ENCODE measurements around the gene NOL4L.
"Not testable (repeated sequence)": the region's sequence is repeated elsewhere in the genome, so short reads cannot be mapped to it uniquely, and the experiment has no call there.

Gene NOL4L

DNA sequence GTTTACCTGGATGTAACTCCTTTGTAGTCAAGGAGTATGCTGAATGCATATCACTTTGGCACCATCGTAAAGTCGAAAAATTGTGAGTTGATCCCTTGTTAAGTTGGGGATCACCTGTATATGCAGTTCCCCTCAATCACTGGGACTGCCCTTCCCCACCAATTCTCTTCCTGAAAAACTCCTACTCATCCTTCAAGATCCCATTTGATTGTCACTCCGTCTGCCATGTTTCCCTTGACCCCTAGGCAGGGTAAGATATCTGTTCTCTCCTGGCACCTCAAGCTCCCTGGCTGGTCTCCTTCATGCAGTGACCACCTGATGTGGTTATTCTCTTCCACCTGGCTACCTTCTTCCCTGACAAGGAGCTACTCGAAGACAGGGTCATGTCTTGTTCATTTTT is 10.0 kb upstream of the NOL4L start:
- DNase-seq: no peak

DNA sequence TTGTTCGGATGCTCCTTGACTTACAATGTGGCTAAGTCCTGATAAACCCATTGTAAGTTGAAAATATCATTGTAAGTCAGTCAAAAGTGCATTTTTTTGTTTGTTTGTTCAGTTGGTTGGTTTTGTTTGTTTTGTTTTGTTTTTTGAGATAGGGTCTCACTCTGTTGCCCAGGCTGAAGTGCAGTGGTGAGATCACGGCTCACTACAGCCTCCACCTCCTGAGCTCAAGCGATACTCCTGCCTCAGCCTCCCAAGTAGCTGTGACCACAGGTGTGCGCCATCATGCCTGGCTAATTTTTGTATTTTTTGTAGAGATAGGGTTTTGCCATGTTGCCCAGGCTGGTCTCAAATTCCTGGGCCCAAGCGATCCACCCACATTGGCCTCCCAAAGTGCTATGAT is 9.5 kb upstream of the NOL4L start:
- DNase-seq: not testable (repeated sequence)

DNA sequence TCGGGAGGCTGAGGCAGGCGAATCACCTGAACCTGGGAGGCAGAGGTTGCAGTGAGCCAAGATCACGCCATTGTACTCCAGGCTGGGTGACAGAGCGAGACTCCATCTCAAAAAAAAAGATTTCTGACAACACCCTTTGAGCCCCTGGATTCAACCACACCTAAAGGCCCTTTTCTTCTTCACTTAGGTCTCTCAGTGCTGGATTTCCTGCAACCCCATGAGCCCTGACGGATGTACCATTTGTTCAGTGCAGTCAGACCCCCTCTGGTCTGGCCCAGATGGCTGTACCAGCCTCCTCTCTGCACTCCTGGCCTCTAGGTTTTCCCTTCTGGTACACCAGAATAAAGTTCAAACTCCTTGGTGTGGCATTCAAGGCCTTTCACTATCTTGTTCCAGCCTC is 9.1 kb upstream of the NOL4L start:
- DNase-seq: no peak

DNA sequence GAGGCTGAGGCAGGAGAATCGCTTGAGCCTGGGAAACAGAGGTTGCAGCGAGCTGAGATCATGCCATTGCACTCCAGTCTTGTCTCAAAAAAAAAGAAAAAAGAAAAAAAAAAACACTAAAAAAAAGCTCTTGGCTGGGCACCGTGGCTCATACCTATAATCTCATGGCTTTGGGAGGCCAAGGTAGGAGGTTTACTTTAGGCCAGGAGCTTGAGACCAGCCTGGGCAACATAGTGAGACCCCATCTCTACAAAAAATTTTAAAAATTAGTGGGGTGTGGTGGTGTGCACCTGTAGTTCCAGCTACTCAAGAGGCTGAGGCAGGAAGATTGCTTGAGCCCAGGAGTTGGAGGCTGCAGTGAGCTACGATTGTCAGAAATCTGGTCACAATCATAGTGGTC is 7.5 kb upstream of the NOL4L start:
- not testable (repeated sequence) for DNase-seq

DNA sequence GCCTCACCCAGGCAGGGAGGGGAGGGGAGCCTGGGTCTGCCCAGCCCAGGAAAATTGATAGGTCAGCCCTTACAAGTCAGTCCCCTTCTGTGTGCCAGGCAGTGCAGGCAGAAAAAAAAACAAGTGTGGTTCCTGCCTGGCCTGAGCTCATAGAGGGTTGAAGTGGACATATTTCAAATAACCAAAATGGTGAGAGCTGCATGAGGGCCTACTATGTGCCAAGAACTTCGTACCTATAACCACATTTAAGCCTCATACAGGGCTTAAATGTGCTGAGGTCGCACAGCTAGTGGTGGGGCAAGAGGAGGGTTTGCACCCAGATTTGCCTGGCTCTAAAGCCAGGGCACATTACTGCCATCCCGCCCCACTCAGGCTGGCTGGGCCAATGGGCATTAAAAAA is 6.9 kb upstream of the NOL4L start:
- no peak for DNase-seq

DNA sequence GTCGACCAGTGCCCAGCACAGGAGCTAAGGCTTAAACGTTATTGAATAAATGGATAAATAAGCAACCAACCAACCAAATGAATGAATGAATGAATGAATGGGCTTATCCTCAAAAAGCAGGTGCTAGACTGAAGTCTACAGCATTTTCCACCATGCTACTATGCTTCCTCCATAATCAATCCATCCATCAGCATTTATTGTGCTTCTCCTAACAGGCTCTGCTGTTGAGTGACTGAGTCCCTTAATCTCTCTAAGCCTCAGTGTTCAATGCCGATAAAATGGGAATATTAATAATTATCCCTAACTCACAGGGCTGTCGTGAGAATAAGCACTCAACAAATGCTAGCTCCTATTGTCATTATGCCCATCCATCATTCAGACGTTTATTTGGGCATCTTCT is 4.6 kb upstream of the NOL4L start:
- no peak for DNase-seq

DNA sequence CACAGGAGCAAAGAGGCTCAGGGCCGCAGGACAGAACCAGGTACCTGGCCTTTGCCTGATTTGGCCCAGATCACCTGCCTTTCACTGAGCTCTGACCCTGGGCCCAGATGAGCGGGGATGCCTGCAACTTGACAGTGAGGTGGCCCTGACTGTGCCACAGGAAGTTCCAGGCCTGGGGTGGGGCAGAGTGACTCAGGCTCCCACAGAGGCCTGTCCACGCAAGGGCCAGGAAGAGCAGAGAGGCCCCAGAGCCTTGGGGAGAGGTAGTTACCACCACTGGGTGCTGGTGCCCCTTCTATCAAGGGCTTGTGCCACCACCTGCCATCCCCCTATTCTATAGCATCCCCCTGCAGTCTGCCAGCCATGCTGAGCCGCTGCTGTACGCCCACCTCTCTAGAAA is 4.1 kb upstream of the NOL4L start:
- DNase-seq: no peak

DNA sequence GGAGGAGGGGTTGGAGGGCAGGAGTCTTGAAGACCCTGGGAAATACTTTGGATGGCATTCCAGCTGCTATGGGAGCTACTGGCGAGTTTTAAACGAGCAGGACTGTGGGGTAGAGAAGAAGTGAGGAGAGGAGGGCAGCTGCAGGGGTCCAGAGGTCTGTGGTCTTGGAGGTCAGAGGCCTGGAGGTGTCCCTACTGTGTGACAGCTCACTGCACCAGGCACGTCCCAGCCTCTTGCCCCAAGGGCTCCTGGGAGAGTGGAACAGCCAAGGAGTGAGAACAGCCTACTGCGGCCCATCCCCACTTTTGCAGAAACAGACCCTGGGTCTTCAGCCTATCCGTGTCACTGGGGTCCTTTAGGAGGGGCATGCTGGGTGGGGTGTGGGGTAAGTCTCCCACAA is 2.9 kb upstream of the NOL4L start:
- no peak for DNase-seq

DNA sequence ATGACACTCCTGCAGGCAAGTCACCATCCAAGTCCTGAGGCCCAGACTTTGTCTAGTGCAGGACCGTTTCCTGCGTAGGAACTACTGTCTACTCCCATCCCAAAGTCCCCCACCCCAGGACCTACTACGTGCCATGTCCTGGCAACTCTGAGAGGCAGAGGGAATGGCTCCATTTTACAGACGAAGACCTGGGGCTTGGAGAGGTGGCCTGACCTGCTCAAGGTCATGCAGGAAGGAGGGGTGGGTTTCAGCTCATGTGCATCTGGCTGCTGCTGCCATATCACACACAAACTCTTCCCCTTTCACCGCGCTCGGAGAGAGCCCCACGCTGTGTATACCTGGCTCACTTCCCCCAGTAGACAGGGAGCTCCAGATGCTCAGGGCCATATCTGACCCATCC is 1.2 kb upstream of the NOL4L start:
- no peak for DNase-seq

DNA sequence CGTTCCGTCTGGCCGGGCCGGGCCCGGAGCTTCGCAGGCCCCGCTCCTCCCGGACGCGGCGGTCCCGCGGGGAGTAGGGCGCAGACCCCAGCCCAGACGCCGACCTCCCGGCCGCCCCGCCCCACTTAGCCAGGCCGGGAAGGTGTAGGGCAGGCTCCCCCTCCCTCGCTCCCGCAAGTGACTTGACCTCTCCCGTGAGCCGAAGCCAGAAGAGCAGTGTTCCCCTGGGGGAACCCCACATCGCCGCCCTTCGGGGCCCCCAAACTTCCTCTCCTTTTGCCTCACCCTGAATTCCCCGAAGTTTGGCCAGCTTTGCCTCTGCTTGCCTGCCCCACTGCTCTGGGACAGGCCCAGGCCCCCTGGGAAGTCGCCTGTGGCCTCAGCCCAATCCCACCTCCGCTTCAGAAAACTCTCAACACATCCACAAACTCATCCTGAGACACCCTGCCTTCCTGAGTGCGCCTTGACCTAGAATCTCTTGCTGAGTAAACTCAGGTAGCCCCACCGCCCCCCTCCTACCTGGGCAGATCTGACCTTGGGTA is 524 bp upstream of the NOL4L start:
- DNase-seq: no peak

DNA sequence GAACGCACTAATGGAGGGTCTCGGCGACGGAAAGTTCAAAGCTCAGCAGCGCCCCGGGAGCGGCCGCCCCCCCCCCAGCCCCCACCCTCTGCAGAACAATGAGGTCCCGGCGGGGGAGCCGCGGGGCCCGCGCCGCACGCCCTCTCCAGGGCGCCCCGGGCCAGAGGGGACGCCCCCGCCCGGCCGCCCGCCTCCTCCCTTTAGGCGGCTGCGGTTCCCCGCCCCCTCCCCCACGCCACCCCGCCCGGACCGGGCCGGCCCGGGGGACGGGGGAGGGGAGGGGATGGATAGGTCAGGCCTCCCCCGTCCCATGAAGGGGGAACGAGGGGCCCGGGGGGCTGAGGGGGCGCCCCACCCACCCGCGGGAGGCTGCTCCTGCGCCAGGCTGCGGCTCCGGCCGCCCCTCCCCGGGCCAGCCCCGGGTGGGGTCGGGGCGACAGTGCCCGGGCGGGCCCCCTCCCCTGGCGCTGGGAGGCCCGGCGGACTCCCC is 1.5 kb downstream of the NOL4L start:
- no peak for DNase-seq

DNA sequence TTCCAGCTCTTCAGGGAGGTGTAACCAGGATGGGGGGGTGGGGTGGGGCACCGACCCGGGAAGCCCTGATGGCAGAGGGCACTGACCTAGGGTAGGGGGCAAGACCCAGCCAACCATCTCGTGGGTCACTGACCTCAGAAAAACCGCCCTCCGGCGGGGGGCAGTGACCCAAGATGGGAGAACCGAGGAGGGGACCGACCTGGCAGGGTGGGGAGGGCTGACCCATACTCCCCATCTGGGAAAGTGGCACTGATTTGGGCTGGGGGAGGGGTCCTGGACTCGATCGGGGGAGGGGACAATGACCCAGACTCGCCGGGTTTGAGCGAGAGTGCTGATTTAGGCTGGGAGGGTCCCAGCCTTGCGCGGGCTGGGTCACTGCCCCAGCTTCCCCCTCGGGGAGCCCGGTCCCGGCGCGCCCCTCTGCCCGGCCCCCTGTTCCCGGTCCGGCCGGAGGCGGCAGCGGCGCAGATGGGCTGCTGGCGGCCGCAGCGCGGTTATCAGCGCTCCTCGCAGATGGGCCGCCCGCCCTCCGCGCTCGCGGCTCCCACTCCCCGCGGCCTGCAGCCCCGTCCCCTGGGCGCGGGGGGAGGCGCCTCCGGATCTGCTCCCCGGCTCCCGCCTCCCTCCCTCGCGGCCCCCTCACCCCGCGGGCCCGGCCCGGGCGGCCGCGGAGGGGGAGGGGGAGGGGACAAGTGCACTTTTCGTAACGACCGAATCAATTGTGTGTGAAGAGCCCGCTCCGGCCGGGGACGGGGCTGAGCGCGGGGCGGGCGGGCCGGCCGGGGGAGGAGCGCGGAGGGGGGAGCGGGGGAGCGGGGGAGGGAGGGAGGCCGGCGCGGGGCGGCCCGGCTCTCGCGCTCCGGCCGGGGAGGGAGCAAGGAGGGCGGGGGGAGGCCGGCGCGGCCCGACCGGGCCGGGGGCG is 2.2 kb downstream of the NOL4L start:
- peak; percentile 41 for DNase-seq

DNA sequence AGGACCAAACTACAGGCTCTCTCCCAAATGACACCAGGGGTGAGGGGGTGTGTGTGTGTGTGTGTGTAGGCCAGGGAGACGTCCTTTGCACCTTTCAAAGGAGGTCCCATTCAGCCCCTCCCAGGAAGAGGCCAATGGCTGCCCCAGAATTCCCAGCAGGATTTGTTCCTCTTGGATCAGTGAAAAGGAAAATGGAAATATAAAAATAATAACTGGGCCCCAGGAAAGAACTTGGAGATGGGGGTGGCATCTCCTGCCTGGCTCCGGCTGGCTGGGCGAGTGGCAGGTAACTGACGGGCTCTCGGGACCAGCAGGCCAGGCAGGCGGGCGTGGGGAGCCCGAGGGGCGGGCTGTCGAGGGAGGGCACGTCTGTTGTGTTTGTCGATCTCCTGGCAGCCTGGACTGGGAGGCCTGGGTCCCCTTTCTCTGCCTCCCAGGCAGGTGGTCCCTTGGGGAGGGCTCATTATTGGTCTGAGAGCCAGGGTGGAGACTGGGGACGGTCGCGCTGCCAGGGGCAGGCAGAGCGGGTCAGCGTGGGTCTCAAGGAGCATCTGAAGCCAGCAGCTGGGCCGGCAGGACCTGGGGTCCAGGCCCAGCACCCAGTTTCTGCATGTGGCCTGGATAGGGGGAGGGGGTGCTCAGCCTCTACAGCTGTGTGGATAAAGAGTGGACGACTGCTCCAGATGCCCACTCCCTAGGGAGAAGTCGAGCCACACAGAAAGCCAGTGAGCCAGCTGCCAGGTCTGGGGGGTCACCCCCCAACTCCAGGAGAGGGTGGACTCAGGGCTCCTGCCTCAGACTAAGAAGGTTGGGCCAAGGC is 3.1 kb downstream of the NOL4L start:
- DNase-seq: no peak

DNA sequence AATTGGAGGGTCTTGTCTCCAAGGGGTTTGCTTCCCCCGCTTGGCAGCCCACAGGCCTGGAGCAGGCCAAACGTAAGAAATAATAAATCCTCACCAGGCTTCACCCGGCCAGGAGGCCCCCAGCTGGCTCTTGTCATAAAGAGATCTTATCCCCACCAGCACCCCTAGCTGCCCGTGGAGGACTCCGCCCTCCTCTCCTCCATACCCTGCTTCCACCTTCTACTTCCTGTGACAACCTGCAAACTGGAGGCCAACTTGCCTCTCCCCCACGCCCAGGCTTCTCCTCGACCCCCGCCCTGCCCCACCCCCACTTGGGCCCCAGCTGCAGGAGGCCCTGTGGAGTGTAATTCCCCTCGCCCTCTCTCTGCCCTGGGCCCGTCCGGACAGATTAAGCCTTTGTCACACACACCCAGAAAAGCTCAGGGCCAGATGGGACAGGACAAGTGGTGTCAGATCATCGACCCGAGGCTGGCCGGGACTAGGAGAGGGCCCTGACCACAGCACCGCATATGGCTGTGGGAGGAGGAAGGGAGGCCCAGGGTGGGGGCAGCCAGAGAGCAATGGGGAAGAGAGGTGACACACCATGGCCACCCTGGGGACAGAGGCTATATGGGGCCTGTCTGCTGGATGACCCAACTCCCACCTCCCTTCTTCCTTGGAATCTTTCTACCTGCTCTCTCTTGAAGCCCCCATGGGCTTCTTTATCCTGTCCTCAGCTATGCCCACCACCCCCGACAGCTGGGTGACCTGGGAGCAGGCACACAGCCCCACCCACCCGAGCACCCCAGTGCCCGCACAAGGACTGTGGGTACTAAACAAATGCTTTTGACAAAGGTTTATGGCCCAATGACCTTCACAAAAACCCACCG is 3.9 kb downstream of the NOL4L start:
- DNase-seq: peak; percentile 34

DNA sequence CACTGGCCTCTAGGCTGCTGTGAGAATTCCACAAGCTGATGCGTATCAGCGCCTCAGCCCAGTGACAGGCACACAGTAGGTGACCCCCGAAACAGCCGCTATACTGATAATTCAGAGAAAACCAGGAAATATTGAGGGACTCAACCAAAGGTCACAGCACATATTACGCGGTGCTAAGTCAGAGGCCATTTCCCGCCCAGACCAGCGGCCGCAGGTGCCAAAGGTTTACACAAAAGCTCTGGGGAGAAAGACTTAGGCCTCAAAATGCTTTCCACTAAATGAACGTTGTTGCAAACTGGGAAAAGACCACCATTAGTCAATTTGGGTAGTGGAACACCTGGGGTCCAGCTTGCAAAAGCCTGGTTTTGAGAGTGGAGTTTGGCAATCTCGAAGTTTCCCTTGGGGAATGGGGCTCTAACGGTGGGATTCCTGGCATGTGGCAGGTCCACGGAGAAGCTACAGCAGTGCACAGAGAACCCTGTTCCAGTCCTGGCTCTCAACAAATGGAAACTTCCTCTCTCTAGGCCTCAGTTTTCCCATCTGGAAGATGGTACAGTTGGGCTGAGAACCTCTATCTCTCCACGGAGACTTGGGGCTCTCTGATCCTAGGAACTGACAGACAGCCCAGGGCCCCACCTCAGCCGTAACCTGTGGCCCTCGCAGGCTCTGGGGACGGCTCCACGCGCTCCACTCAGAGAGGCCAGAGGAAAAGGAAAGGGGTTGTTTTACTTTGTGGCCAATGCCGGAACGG is 4.7 kb downstream of the NOL4L start:
- DNase-seq: no peak

DNA sequence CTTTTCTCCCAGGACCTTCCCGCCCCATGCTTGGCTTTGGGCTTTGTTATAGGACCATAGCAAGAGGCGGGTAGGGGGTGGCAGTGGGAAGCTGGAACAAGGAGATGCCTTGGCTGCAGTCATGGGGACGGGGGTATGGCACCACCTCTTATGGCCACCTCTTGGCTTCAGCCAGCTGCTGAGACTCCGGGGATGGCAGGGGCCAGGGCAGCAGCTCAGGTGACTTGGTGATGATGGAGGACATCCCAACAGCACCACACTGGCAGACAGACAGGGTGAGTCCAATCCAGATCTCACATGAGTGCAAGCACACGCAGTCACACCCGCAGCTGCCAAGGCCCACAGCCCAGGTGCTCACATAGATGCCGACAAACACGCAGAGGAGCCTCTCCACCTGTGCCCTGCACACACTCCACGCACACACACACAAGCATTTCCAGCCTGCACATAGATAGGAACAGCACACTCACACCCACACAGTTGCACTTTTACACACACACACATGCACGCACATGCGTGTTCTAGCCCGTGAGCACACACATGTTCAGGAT is 6.2 kb downstream of the NOL4L start:
- DNase-seq: no peak

DNA sequence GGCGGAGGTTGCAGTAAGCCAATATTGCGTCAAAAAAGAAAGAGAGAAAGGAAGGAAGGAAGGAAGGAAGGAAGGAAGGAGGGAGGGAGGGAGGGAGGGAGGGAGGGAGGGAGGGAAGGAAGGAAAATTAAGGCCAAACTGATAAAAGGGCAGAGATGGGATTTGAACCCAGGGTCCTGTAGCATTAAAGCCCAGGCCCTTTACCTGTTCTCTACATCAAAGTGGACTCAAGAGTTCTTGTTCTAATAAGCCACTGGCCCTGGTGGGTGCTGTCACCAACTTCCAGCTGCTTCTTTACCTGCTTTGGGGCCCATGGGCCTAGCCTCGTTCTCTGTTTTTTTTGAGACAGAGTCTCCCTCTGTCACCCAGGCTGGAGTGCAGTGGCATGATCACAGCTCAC is 7.1 kb downstream of the NOL4L start:
- not testable (repeated sequence) for DNase-seq

DNA sequence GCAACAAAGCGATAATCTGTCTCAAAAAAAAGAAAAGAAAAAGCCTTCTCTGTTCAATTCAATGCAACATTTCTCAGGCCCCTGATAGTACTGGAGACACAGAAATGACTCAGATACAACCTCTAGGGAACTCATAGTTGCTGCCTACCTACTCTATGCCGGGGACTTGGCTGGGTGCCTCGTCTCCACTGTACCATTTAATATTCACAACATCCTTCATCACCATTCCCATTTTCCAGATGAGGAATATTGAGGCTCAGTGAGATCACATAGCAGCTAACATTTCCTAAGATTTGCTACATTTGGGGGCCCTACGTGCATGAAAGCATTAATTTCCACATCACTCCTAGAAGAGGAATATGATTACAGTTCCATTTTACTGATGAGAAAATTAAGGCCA is 7.5 kb downstream of the NOL4L start:
- no peak for DNase-seq

DNA sequence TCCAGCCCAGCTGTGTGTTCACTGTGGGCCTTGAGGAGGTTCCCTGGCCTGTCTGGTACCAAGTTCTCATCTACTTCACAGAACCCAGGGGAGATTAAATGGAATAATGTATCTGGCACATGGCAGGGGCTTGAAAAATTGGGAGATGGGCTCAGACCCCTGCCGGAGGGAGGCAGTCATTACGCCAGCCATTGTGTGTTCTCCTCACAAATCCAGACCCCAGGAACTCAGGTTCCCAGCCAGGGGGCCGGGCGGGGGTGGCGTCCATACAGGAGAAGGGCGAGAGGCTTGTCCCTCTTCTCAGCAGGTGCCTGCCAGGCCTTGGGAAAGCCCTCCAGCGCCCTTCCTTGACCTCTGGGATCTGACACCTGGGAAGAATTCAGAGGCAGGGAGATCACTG is 8.1 kb downstream of the NOL4L start:
- no peak for DNase-seq

DNA sequence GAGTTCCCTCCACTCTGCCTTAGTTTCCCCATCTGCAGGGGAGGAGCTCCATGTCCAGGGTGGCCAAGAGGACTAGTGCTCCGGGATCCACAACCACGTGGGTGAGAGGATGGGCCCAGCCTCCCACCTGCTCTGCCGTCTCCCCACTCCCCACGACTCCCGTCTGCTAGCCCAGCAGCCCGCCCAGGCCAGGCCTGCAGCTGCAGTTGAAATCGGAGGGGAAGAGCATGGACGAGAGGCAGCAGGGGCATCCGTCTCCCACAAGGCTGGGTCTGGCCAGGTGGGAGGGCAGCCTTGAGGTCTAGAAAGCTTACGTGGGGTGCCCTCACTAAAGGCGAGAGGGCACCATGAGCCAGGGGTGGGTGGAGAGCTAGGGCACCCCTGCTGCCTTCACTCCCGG is 8.6 kb downstream of the NOL4L start:
- no peak for DNase-seq

DNA sequence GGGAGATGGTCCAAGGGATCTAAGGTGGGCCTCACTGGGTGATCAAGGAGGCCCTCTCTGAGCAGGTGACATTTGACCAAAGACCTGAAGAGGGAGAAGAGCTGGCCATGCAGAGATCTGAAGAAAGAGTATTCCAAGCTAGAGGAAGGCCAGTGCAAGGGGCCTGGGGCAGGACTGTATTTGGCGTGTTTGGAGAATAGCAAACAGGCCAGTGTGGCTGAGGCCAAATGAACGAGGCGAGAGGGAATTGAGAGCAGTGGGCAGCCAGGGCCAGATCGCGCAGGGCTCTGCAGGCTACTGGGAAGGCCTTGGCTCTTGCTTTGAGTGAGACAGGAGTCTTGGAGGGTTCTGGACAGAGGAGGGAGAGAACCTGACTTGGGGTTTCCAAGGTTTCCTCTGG is 9.3 kb downstream of the NOL4L start:
- no peak for DNase-seq

DNA sequence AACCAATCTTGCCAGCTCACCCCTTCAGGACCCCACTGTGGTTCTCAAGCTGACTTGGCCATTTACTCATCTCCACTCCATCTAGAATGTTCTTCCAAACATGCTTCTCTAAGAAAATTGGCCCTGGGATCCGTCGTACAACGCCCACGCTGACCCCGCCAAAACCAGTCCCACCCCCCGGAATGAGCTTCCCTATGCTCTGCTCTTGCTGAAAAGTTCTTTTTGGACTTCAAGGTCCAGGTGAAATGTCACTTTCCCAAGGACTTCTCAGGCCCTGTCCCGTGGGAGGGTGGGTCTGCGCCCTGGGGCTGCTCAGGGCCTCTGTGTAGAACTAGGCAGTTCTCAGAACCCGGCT is 9.9 kb downstream of the NOL4L start:
- no peak for DNase-seq

Measured in activated CD4-positive, alpha-beta T cell treated with anti-CD3 and anti-CD28 coated beads for 48 hours (primary cell).